ENCODE data around the gene SLC25A44.
A peak's percentile ranks its signal among the peaks of the same experiment; 100 is the strongest.
"Not testable (repeated sequence)": the region's sequence is repeated elsewhere in the genome, so short reads cannot be mapped to it uniquely, and the experiment has no call there.

The SLC25A44 gene

DNA sequence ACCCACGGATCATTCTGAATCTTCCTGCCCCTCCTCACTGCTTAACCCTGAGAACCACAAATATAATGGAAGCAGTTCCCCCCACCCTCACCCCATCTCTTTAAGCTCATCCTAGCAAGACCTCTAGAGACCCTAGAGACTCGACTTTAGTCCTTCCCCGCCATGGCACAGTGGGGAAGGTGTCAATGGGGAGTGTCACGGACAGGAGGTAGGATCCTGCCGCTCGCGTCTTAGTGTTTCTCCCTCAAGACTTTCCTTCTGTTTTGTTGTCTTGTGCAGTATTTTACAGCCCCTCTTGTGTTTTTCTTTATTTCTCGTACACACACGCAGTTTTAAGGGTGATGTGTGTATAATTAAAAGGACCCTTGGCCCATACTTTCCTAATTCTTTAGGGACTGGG, 18.2 kb downstream of the SLC25A44 start:
- no peak for DNase-seq

DNA sequence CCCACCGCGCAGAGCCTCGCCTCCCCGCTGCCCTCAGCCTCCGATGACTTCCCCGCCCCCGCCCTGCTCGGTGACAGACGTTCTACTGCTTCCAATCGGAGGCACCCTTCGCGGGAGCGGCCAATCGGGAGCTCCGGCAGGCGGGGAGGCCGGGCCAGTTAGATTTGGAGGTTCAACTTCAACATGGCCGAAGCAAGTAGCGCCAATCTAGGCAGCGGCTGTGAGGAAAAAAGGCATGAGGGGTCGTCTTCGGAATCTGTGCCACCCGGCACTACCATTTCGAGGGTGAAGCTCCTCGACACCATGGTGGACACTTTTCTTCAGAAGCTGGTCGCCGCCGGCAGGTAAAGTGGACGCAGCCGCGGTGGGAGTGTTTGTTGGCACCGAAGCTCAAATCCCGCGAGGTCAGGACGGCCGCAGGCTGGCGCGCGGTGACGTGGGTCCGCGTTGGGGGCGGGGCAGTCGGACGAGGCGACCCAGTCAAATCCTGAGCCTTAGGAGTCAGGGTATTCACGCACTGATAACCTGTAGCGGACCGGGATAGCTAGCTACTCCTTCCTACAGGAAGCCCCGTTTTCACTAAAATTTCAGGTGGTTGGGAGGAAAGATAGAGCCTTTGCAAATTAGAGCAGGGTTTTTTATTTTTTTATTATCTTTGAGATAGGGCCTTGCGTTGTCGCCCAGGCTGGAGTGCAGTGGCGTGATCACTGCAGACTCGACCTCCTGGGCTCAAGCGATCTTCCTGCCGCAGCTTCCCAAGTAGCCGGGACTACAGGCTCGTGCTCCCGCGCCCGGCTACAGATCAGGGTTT, 19.1 kb downstream of the SLC25A44 start, which contains the start of gene PMF1:
TSS of gene PMF1 (plus strand) at position 175 of the 811 bp plus-strand sequence. CDS start at position 184, 9 bp downstream.
- DNase-seq, result peak; percentile 87

DNA sequence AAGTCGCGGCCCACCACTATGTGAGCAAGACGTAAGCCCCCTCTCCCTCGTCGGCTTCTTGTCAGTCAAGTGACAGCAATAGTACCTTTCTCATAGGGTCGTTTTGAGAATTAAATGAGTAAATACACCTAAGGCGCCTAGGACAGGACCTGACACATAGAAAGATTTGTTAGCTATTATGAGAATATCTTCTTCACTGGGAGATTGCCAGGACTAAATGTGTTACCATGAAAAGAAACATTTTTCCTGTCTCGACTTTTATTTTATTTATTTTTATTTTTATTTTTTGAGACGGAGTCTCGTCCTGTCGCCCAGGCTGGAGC, 19.7 kb downstream of the SLC25A44 start:
- DNase-seq, result no peak

DNA sequence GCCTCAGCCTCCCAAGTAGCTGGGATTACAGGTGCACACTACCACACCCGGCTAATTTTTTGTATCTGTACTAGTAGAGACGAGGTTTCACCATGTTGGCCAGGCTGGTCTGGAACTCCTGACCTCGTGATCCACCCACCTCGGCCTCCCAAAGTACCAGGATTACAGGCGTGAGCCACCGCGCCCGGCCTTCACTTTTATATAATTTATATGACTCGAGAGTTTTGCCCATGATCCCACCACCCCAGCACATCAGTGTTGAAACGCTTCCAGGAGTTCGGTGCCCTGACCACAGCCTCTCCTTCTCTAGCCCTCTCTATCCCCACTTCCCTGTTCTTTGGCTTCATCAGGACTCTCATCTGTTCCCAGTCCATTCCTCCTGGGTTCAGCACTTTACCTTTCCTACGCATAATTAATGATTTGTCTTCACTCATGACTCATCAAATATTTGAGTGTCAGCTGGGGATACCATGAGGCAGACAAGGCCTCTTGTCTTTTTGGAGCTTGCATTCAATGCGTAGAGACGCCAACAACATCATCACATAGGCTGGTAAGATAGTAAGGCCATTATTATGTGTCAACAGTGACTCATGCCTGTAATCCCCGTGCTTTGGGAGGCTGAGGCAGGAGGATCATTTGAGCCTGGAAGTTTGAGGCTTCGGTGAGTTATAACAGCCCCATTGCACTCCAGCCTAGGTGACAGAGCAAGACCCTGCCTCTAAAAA, 20.3 kb downstream of the SLC25A44 start:
- DNase-seq, result no peak

DNA sequence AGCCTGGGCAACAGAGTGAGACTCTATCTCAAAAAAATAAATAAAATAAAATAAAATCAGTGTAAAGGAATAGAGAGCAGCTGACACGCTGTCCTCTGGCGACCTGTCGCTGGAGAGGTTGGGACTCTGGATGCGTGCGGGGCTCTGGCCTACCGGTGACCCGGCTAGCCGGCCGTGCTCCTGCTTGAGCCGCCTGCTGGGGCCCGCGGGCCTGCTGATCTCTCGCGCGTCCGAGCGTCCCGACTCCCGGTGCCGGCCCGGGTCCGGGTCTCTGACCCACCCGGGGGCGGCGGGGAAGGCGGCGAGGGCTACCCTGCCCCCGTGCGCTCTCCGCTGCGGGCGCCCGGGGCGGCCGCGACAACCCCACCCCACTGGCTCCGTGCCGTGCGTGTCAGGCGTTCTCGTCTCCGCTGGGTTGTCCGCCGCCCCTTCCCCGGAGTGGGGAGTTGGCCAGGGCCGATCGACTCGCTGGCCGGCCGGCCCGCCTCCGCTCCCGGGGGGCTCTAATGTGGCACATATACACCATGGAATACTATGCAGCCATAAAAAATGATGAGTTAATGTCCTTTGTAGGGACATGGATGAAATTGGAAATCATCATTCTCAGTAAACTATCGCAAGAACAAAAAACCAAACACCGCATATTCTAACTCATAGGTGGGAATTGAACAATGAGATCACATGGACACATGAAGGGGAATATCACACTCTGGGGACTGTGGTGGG, 22.6 kb downstream of the SLC25A44 start:
- not testable (repeated sequence) for DNase-seq

DNA sequence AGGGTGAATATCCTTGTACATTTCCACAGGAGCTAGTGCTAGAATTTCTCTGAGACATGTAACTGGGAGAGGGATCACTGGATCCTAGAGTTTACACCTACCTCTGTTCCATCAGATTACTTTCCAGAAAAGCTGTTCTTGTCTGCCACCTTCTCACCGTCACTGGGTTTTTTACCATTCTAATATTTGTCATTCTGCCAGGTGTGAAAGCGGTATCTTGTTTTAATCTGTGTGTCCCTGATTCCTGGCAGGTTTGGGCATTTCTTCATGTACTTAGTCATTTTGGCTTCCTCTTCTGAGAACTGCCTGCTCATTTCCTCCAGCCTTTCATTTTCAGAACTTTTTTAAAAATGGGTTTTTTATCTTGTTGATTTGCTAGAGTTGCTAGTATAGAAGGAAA, 24.0 kb downstream of the SLC25A44 start:
- no peak for DNase-seq

DNA sequence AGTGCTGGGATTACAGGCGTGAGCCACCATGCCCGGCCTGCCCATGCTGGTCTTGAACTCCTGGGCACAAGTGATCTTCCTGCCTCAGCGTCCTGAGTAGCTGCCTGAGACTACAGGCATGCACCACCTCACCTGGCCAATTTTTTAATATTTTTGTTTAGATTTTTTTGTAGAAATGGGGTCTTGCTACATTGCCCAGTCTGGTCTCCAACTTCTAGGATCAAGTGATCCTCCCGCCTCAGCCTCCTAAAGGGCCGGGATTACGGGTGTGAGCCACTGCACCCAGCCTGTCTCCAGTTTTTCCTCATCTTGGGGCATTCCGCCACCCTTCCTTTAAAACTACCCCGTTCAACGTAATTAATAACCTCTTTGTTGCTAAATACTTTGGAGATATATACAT, 26.3 kb downstream of the SLC25A44 start:
- no peak for DNase-seq

DNA sequence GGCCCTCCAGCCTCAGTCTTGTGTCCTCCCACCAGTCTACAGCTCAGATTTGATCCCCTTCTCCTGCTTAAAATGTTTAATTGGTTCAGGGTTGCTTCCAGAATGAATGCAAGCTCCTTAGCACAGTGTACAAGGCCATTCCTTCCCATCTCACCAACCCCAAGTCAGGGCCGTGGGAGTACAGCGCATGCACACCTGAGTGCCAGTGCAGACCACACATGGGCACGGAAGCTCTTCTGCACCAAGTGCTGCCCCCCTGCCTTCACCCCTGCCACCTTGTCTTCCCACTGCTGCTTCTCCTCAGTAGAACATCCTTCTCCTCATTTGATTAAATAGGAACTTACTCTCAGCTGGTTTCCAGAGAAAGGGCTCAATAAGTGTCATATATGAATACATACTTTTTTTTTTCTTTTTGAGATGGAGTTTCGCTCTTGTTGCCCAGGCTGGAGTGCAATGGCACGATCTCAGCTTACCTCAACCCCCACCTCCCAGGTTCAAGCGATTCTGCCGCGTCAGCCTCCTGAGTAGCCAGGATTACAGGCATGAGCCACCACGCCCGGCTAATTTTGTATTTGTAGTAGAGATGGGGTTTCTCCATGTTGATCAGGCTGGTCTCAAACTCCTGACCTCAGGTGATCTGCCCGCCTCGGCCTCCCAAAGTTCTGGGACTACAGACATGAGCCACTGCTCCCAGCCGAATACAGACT, 28.2 kb downstream of the SLC25A44 start:
- no peak for DNase-seq

DNA sequence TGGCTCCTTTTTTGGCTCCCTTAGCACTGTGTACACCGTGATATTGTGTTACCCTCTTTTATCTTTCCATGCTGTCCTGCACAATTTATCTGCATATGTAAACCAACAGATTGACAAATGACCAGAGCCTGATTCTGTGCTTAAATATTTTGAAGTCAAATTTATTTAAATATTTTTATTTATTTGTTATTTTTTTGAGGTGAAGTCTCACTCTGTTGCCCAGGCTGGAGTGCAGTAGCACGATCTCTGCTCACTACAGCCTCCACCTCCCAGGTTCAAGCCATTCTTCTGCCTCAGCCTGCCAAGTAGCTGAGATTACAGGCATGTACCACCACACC, 31.7 kb downstream of the SLC25A44 start:
- DNase-seq, result no peak

DNA sequence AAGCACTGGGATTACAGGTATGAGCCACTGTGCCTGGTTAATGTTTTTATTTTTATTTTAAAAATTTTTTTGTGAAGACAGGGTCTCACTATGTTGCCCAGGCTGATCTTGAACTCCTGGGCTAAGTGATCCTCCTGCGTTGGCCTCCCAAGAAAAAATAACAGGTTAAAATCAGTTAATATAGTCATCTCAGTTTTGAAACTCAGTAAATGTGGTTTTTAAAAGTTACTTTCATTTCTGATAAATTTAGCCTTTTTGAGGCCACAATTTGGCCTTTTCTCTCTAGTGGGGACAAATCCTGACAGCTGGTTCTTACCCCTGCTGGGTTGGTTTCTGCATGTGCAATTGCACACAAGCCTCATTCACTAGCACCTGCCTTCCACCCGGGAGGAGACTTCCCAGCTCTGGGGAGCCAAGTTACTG, 32.2 kb downstream of the SLC25A44 start:
- DNase-seq, result no peak

DNA sequence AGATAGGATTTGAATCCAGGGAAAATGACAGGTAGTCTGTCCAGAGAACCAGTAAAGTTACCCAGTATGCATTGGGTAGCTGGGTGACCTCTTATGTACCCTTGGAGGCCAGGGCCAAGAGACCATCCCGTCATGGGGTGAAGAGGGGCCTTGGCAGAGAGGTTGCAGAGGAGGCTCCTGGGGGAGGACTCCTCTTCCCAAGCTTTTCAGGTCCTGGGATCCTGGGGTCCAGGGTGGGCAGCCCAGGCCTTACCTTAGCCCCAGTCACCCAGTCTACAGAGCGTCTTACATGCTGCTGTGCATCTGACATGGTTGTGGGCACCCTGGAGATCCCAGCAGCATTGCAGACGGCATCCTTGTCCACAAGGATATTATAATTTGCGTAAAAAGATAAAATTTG, 32.9 kb downstream of the SLC25A44 start:
- DNase-seq, result no peak

DNA sequence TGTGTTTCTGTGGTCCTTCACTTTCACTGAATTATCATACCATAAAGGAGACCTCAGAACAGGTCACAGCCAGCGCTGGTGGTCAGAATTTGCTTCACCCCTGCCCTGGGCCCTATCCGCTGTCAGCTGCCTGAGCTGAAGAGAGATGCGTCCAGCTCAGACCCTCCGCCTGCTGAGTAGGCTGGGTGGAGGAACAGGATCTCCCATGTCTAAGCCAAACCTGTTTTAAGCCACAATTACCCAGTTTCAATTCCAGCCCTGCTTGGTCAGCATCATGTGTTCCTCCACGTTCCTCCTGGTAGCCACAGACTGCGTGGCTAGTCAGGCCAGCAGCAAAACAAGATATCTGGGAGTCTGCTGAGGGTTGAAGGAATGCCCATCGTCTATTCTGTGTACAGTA, 34.6 kb downstream of the SLC25A44 start:
- DNase-seq, result no peak

DNA sequence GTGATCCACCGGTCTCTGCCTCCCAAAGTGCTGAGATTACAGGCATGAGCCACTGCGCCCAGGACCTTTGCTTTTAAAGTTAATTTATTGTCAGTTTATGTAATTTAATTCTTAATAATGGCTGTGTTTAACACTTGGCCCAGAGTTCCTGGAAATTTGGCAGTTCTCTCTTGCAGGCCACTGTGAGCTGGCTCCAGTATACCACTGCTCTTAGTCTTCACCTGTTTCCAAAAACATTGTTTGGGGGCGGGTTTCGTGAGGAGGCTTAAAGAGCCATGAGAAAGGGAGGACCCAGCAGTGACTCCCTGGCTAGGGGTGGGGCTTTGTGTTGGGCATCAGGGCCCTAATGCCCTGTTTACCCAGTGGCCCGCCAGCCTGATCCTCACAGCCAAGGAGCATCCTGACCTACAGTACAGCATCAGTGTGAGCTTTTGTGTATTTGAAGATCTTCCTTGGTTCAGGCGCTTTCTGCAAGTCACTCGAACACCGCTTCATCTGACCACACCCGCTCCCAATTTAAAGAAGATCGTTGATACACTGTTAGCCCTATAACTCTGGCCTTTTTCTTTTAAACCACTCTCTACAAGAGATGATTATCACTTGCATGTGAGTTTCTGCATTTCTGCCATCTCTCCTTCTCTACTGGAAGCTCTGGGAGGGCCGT, 36.0 kb downstream of the SLC25A44 start:
- no peak for DNase-seq

DNA sequence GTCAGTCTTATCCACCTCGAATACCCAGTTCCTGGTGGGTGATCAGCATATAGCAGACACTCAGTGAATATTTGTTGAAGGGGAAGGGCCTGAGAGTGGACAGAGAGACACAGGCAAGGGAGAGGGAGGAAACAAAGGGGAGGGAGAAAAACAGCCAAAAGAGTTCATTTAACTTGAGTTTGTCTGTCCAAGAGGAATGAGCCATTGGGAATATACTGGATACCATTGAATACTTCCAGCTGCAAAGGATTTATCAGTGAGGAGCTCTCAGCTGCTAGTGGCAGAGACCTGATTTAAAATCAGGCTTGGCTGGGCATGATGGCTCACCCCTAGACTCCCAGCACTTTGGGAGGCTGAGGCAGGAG, 36.6 kb downstream of the SLC25A44 start:
- no peak for DNase-seq

DNA sequence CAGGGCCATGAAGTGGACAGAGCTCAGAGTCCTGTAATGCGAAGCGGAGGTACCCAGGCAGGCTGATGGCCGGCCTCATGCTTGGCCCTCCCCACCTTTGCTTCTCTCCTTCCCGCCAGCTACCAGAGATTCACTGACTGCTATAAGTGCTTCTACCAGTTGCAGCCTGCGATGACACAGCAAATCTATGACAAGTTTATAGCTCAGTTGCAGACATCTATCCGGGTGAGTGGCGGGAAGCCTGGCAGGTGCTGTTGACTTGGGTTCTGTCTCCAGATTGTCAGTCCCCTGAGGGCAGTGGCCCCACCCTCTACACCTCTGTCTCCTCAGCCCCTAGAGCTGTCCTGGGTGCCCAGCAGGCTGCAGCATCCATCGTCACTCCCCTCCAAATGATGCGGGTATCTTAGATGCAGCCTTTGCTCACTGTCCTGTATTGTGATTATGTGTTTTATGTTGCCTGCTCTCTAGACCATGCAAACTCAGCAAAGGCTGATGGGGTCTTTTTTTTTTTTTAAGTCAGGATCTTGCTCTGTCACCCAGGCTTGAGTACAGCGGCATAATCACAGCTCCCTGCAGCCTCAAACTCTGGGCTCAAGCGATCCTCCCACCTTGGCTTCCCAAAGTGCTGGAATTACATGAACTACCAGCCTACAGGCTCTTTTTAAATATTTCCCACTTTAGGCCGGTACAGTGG, 38.4 kb downstream of the SLC25A44 start:
- DNase-seq, result no peak

DNA sequence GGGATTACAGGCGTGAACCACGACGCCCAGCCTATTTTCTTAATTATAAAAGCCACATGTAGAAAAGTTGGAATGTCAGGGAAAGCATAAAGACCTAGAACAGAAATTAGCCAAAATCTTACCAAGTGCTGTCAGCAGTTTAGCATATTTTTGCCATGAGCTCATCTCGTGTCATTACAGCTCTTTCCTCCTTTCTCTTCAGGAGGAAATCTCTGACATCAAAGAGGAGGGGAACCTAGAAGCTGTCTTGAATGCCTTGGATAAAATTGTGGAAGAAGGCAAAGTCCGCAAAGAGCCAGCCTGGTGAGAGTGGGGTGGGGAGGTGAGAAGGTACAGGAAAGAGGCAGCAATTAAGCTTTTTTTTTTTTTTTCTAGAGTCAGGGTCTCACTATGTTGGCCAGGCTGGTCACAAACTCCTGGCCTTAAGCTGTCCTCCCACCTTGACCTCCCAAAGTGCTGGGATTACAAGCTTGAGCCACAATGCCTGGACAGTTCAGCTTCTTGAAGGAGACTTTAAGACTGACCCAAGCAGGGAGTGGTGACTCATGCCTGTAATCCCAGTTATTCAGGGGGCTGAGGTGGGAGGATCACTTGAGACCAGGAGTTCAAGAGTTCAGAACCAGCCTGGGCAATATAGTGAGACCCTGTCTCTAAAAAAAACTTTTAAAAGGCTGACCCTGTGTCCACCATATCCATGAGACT, 39.7 kb downstream of the SLC25A44 start:
- no peak for DNase-seq

DNA sequence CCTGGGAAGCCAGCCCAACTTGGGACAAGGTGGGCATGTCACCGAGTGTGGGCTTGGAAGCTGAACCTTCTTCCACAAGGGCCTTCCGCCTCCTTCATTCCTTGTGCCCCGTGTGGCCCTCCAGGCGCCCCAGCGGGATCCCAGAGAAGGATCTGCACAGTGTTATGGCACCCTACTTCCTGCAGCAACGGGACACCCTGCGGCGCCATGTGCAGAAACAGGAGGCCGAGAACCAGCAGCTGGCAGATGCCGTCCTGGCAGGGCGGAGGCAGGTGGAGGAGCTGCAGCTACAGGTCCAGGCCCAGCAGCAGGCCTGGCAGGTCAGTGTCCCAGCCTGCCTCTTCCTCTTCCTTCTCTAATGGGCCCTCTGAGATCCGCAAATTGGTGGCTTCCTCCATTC, 42.3 kb downstream of the SLC25A44 start:
- no peak for DNase-seq

DNA sequence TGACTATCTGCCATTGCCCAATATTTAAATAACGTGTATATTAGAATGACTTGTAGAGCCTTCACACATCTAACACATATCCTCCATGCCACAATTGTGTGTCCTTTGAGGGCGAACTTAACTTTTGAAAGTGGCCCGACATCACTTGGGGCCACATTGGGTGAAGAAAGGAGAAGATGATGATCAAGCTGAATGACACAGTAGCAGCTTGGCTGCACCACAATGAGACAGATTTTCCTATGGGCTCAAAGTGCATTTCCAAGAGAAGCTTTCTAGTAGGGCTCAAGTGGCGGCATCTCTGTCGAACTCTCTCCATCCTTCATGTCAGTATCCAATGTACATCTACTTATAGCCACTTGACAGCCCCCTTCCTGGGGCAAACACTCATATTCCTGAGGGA, 44.3 kb downstream of the SLC25A44 start:
- no peak for DNase-seq

DNA sequence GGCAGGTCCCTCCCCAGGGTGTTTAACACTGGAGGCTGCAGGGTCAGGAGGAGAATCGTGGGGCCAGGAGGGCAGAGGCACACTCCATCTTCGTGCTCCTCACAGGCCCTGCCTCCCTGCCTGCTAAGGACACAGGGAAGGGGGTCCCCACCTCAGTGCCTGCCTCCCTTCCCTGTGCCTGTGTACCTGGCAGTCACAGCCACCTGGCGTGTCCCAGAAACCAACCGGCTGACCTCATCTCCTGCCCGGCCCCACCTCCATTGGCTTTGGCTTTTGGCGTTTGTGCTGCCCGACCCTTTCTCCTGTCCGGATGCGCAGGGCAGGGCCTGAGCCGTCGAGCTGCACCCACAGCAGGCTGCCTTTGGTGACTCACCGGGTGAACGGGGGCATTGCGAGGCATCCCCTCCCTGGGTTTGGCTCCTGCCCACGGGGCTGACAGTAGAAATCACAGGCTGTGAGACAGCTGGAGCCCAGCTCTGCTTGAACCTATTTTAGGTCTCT, 47.5 kb downstream of the SLC25A44 start:
- DNase-seq, result no peak

DNA sequence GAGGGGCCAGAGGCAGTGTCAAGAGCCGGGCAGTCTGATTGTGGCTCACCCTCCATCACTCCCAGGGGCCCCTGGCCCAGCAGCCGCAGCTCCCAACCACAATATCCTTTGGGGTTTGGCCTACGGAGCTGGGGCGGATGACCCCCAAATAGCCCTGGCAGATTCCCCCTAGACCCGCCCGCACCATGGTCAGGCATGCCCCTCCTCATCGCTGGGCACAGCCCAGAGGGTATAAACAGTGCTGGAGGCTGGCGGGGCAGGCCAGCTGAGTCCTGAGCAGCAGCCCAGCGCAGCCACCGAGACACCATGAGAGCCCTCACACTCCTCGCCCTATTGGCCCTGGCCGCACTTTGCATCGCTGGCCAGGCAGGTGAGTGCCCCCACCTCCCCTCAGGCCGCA, 48.0 kb downstream of the SLC25A44 start, which contains the start of gene BGLAP:
TSS of gene BGLAP (plus strand) at position 259 of the 400 bp plus-strand sequence. CDS start at position 307, 48 bp downstream.
- no peak for DNase-seq

DNA sequence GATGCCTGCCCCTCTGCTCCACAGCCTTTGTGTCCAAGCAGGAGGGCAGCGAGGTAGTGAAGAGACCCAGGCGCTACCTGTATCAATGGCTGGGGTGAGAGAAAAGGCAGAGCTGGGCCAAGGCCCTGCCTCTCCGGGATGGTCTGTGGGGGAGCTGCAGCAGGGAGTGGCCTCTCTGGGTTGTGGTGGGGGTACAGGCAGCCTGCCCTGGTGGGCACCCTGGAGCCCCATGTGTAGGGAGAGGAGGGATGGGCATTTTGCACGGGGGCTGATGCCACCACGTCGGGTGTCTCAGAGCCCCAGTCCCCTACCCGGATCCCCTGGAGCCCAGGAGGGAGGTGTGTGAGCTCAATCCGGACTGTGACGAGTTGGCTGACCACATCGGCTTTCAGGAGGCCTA, 48.8 kb downstream of the SLC25A44 start:
- DNase-seq, result no peak
